GM18909 (cell line): ENCODE results near the gene FLT3.
A peak's percentile ranks its signal among the peaks of the same experiment; 100 is the strongest.
"Not testable (repeated sequence)": the region's sequence is repeated elsewhere in the genome, so short reads cannot be mapped to it uniquely, and the experiment has no call there.

Experiments used
- ATAC-seq: cut with Tn5 transposase; IDR thresholded peaks from one replicate; pipeline ENCODE4 v1.9.1; 2021; ENCODE audit warnings: mild to moderate bottlenecking; ENCODE audit not compliant: unreplicated experiment, poor library complexity

FLT3 gene

GRCh38 chr13:28101886-28102285 lies 1.5 kb upstream of the FLT3 start:
- ATAC-seq = not testable (repeated sequence)

- no peak for ATAC-seq
Measured at GRCh38 chr13:28099396-28100149, 803 bp downstream of the FLT3 start.

GRCh38 chr13:28097503-28097902 lies 2.9 kb downstream of the FLT3 start:
- no peak for ATAC-seq

GRCh38 chr13:28094306-28094705 lies 6.1 kb downstream of the FLT3 start:
- ATAC-seq = no peak

GRCh38 chr13:28093881-28094280 lies 6.5 kb downstream of the FLT3 start:
- ATAC-seq = no peak

GRCh38 chr13:28092431-28092830 lies 7.9 kb downstream of the FLT3 start:
- no peak for ATAC-seq

- ATAC-seq = no peak
Measured at GRCh38 chr13:28089065-28089464, 11.3 kb downstream of the FLT3 start.

GRCh38 chr13:28077820-28078219 lies 22.6 kb downstream of the FLT3 start:
- not testable (repeated sequence) for ATAC-seq

- ATAC-seq = no peak
Measured at GRCh38 chr13:28077231-28077630, 23.1 kb downstream of the FLT3 start.

- no peak for ATAC-seq
Measured at GRCh38 chr13:28071424-28071823, 29.0 kb downstream of the FLT3 start.

- ATAC-seq = no peak
Measured at GRCh38 chr13:28067491-28067890, 32.9 kb downstream of the FLT3 start.

GRCh38 chr13:28058866-28059613 lies 41.3 kb downstream of the FLT3 start:
- no peak for ATAC-seq

- no peak for ATAC-seq
Measured at GRCh38 chr13:28056970-28057712, 43.2 kb downstream of the FLT3 start.

GRCh38 chr13:28056426-28056825 lies 44.0 kb downstream of the FLT3 start:
- no peak for ATAC-seq

- no peak for ATAC-seq
Measured at GRCh38 chr13:28055357-28055756, 45.0 kb downstream of the FLT3 start.

GRCh38 chr13:28052945-28053344 lies 47.4 kb downstream of the FLT3 start:
- ATAC-seq = no peak

- ATAC-seq = peak; percentile 50
Measured at GRCh38 chr13:28049880-28050875, 50.2 kb downstream of the FLT3 start.

- no peak for ATAC-seq
Measured at GRCh38 chr13:28049215-28049614, 51.2 kb downstream of the FLT3 start.

GRCh38 chr13:28048768-28049167 lies 51.6 kb downstream of the FLT3 start:
- no peak for ATAC-seq
